GM18907 (cell line): Measurements from ENCODE around the gene CPD.

Experiments
- ATAC-seq: cut with Tn5 transposase; IDR thresholded peaks from one replicate; pipeline ENCODE4 v1.9.1; 2021; ENCODE audit warnings: mild to moderate bottlenecking, moderate library complexity; ENCODE audit not compliant: unreplicated experiment

CPD gene

DNA sequence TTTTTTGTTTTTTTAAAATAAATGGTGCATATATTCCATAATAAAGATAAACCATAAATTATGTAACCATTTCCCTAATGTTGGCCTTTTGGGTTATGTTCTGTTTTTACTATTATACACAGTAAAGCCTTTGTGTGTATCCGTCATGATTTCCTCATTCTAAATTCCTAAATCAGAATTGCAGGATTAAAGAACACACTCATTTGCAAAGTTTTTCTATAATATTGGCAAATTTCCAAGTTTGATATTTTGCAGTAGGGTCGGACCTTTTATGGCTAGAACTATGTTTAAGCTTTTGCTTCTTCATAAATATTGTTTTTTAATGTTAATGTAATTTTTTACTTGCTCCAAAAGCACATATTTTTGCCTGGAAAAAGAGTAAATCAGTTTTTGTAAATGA is 115.1 kb downstream of the CPD start:
- no peak for ATAC-seq

DNA sequence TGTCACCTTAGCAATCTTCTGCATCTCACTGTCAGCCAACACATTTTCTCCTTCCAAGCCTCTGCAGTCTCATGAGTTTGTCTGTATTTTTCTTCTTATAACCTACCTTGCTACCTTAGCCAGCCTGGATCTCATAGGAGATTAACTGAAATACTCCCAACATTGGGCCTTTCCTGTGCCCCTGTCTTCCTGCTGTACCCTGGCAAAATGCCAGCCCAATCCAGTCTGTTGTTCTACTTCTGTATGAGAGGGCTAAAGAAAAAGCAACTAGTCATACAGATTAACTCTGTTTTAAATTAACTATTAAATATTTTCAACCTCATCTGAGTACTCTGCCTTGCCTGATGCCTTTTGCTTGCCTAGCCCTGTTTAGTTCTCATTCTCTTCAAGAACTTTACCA is 116.9 kb downstream of the CPD start:
- no peak for ATAC-seq

DNA sequence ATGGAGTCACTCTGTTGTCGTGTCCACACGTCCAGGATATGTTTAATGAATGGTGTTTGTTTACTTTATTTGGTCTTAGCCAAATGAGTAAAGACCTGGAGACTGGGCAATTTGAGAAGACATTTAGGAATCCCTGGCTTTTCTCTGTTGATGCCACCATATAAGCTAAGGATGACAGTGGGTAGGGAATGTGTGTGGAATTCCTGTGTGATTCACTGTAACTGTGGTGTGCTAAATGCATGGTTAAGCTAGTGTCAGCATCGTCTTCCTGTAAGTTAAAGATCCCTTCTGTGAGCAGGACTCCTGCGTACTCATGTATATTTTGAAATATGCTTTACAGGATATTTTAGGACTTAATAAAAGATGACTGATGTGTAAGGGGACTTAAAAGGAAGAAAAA is 124.8 kb downstream of the CPD start:
- no peak for ATAC-seq

- no peak for ATAC-seq
Observed at GRCh38 chr17:30505868-30506417, 127.2 kb downstream of the CPD start.

GRCh38 chr17:30506481-30506880 is 127.8 kb downstream of the CPD start:
- ATAC-seq, result no peak

DNA sequence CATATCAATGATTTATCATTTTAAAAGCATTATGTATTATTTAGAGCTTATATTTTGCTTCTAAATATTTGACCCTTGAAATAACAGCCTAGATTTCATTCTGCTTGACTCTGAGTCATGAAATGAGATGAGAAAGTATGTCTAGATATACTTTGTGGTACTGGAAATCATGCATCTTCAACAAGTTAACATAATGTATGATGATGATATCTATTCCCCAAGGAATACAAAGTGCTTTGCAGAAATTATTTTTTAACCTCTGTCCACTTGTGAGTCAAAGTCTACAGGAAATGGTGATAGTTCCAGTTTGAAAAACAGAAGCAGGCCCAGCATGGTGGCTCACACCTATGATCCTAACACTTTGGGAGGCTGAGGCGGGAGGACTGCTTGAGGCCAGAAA is 134.6 kb downstream of the CPD start:
- no peak for ATAC-seq

DNA sequence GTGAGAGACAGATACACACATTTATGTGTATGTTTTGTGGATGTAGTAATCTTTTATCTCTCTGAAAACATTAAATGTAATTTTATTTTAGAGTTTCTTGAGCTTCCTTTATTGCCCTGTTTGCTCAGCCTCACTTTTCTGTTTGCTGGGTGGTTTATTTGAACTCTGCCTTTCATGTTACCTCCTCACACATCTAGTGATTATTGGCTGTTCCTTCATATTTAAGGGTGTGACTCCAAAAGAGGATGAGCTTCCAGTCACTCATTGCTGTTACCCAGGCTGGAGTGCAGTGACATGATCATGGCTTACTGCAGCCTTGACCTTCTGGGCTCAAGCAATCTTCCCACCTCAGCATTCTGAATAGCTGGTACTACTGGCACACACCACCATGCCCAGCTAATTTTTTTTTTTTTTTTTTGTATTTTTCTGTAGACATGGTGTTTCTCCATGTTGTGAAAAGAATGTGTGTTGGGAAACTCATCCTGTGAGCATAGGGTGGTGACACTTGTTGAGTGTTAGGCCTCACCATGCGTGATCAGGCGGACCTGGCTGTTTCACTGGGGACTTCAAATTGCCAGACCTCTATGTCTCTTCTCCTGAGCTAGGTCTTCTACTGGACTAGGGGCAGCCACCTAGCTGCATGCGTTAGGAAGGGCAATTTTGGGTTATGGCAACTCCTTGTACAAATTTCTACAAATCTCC is 136.3 kb downstream of the CPD start:
- ATAC-seq, result no peak

GRCh38 chr17:30517786-30518185 is 139.1 kb downstream of the CPD start:
- no peak for ATAC-seq

DNA sequence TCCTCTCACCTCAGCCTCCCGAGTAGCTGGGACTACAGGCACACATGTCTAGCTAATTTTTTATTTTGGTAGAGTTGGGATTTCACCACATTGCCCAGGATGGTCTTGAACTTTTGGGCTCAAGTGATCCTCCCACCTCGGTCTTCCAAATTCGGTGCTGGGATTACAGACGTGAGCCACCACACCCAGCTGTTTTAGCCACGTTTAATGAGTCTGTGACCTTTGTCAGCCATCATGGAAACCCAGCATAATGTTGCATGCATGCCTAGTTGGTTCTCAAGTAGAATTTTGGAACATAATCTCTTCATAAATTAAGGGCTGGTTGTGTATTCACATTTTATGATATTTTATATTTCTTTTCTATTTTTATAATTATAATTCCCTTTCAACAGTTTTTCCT is 140.4 kb downstream of the CPD start:
- no peak for ATAC-seq
